Spleen (tissue), 11 donors: Measurements from ENCODE around the gene COL27A1. TPM values are rescaled to one million over a fixed set of nuclear protein-coding genes. Genes with fewer than 3 reads are reported as not detected.

ENCODE experiments used
- DNase-seq: peaks from one replicate; pipeline ENCODE4 v3.0.0-alpha.2; 2020
- H3K27ac ChIP-seq, 8 donors: fragments of 200-600 bp; sonication (generic) in 7 of 8; 1 replicate in 4 of 8; 2 replicates in 4 of 8; pipeline versions ENCODE4 v1.5.0 to v1.8.0; 2016 to 2021; ENCODE audit warnings: inconsistent platforms in 4 of 8, mild to moderate bottlenecking in 4 of 8, moderate library complexity in 1 of 8
- H3K27me3 ChIP-seq, 7 donors: fragments of 200-600 bp; sonication (generic) in 6 of 7; replicated peaks in 1 of 7; 1 replicate in 4 of 7; 2 replicates in 3 of 7; pipeline versions ENCODE4 v1.5.0 to v1.8.0; 2016 to 2021; ENCODE audit warnings: inconsistent platforms in 3 of 7, mild to moderate bottlenecking in 1 of 7
- H3K36me3 ChIP-seq, 6 donors: fragments of 200-600 bp; sonication (generic) in 5 of 6; 1 replicate in 4 of 6; 2 replicates in 2 of 6; pipeline versions ENCODE4 v1.5.0 to v1.8.0; 2016 to 2021; ENCODE audit warnings: inconsistent platforms in 2 of 6
- H3K4me1 ChIP-seq, 6 donors: fragments of 200-600 bp; sonication (generic) in 5 of 6; 1 replicate in 3 of 6; 2 replicates in 3 of 6; pipeline versions ENCODE4 v1.5.0 to v1.8.0; 2016 to 2021; ENCODE audit warnings: inconsistent platforms in 3 of 6
- H3K4me3 ChIP-seq, 8 donors: fragments of 200-600 bp; sonication (generic) in 7 of 8; 1 replicate in 4 of 8; 2 replicates in 4 of 8; pipeline versions ENCODE4 v1.5.0 to v1.8.0; 2016 to 2021; ENCODE audit warnings: inconsistent platforms in 4 of 8, mild to moderate bottlenecking in 4 of 8, moderate library complexity in 2 of 8
- H3K9me3 ChIP-seq, 8 donors: fragments of 200-600 bp; sonication (generic) in 7 of 8; 1 replicate in 4 of 8; 2 replicates in 4 of 8; pipeline versions ENCODE4 v1.5.0 to v1.8.0; 2016 to 2021; ENCODE audit warnings: inconsistent platforms in 4 of 8
- CTCF ChIP-seq, 11 experiments: fragments of 200-600 bp in 7 of 11; fragments of 450-650 bp in 4 of 11; sonication (generic) in 4 of 11; IDR thresholded peaks in 8 of 11; conservative IDR thresholded peaks in 3 of 11; 1 replicate in 7 of 11; 2 replicates in 4 of 11; pipeline versions ENCODE4 v1.4.0 to v1.8.0; 2016 to 2021; ENCODE audit warnings: antibody characterized with exemption in 11 of 11, inconsistent platforms in 4 of 11, mild to moderate bottlenecking in 1 of 11
- POLR2A ChIP-seq, 3 donors: fragments of 450-650 bp; IDR thresholded peaks; one replicate each; pipeline ENCODE4 v1.5.1; 2017; ENCODE audit warnings: antibody characterized with exemption in 3 of 3, mild to moderate bottlenecking in 1 of 3
- POLR2AphosphoS5 ChIP-seq, 3 donors: sonication (generic); formaldehyde crosslinking; IDR thresholded peaks; one replicate each; pipeline ENCODE4 v1.5.1; 2017; ENCODE audit warnings: antibody characterized with exemption in 3 of 3
- WGBS, 5 donors: extraction: QIAGEN DNeasy Blood & Tissue Kit in 3 of 5; methylation state at CpG; one replicate each; pipeline versions ENCODE4 v1.1.5 to v1.1.7; 2013 to 2018; 5-methylcytosine and 5-hydroxymethylcytosine counted together
- intact Hi-C: fragments of 100-400 bp; cut with DNase I; formaldehyde crosslinking; loops from one replicate; pipeline ENCODE4 v1.15.0; 2023; ENCODE audit warnings: low total_unique reads
- polyA plus RNA-seq, 3 donors: library from polyadenylated mRNA; stranded (reverse); fragments of 200-250 nt; gene quantifications; one replicate each; pipeline ENCODE4 v1.2.1, GENCODE V29; 2013
- total RNA-seq, 7 donors: library from RNA; depleted of rRNA in 3 of 7; stranded (reverse); fragments of >200 nt in 3 of 7; fragmentation: NEBNext Ultra II Directional in 4 of 7; extraction: Animal tissue kit (Norgen Biotek cat#: 25700) in 4 of 7; gene quantifications; one replicate each; pipeline versions ENCODE4 v1.1.0 to v1.2.1, GENCODE V29; 2016 to 2021
- donor health status: healthy with polysubstance abuse.
- donor health status: DM: no; HTN: no; CAD: no; lungs with moderate emphysema.
- donor health status: DM: no; HTN: no; CAD: no.
- donor health status: Bipolar disorder and iron deficiency.
- donor health status: healthy.
- donor health status: DM: no; HTN: no; CAD: no.
- donor health status: DM: yes; HTN: yes; CAD: no.

Gene COL27A1
- total and polyA plus RNA-seq, 10 donors, result 2.1 to 23.4 (median 6.1) TPM

GRCh38 chr9:114192539-114192938 is 37.2 kb downstream of the COL27A1 start:
- DNase-seq, result no peak
- 88 to 100% (median 100%) methylated on average over 1 of the region's 1 CpG for WGBS, 5 donors
- H3K4me1 ChIP-seq, result no peaks in the 10 kb centered on the region

GRCh38 chr9:114193090-114193489 is 37.8 kb downstream of the COL27A1 start:
- TF ChIP-seq POLR2AphosphoS5 (IDR thresholded peaks at IDR 0.05) (no peak), CTCF (IDR thresholded peaks at IDR 0.05 in 8 of 11, conservative IDR thresholded peaks at IDR 0.05 in 3 of 11) (no peak), POLR2A (IDR thresholded peaks at IDR 0.05) (no peak)
- no peaks in the 10 kb centered on the region for H3K4me1 ChIP-seq
- intact Hi-C loops, result no loop called here
- 67 to 96% (median 94%) methylated on average over 3 of the region's 3 CpGs for WGBS, 5 donors
- no peaks in the 10 kb centered on the region for H3K27me3 ChIP-seq
- no peak for DNase-seq
- no peaks in the 10 kb centered on the region for H3K36me3 ChIP-seq
- no peak overlapping the region for H3K27ac ChIP-seq
- H3K9me3 ChIP-seq, result peaks cover 0 to 30% (median 20%) of the 10 kb centered on the region in 8 donors
- H3K4me3 ChIP-seq, result no peak overlapping the region

More at GRCh38 chr9:114192539-114192938, 37.2 kb downstream of the COL27A1 start:
- no peak overlapping the region for H3K27ac ChIP-seq
- no peaks in the 10 kb centered on the region for H3K27me3 ChIP-seq
- no peak overlapping the region for H3K4me3 ChIP-seq
- TF ChIP-seq CTCF (IDR thresholded peaks at IDR 0.05 in 8 of 11, conservative IDR thresholded peaks at IDR 0.05 in 3 of 11) (no peak), POLR2A (IDR thresholded peaks at IDR 0.05) (no peak), POLR2AphosphoS5 (IDR thresholded peaks at IDR 0.05) (no peak)
- no peaks in the 10 kb centered on the region for H3K36me3 ChIP-seq
- peaks cover 0 to 30% (median 20%) of the 10 kb centered on the region in 8 donors for H3K9me3 ChIP-seq
- intact Hi-C loops, result no loop called here

- Histone ChIP-seq H3K9me3 (peaks cover 0 to 6% (median 3%) of the 10 kb centered on the region in 8 donors), H3K27ac (no peak overlapping the region), H3K27me3 (no peaks in the 10 kb centered on the region), H3K36me3 (no peaks in the 10 kb centered on the region), H3K4me3 (no peak overlapping the region), H3K4me1 (no peaks in the 10 kb centered on the region)
- WGBS, 5 donors, result 75 to 92% (median 87%) methylated on average over 7 to 8 of the region's 8 CpGs
- intact Hi-C loops, result no loop called here
- no peak for TF ChIP-seq POLR2AphosphoS5 (IDR thresholded peaks at IDR 0.05)
- no peak for TF ChIP-seq CTCF (IDR thresholded peaks at IDR 0.05 in 8 of 11, conservative IDR thresholded peaks at IDR 0.05 in 3 of 11)
- TF ChIP-seq POLR2A (IDR thresholded peaks at IDR 0.05), result no peak
- no peak for DNase-seq
Measured at GRCh38 chr9:114196117-114196516, 40.8 kb downstream of the COL27A1 start.

- WGBS, 5 donors, result 71 to 91% (median 75%) methylated on average over 6 to 8 of the region's 8 CpGs
- no peak overlapping the region for H3K4me3 ChIP-seq
- no peaks in the 10 kb centered on the region for H3K9me3 ChIP-seq
- H3K4me1 ChIP-seq, result no peaks in the 10 kb centered on the region
- no peaks in the 10 kb centered on the region for H3K27me3 ChIP-seq
- TF ChIP-seq POLR2A (IDR thresholded peaks at IDR 0.05) (no peak), POLR2AphosphoS5 (IDR thresholded peaks at IDR 0.05) (no peak), CTCF (IDR thresholded peaks at IDR 0.05 in 8 of 11, conservative IDR thresholded peaks at IDR 0.05 in 3 of 11) (no peak)
- intact Hi-C loops, result no loop called here
- no peak for DNase-seq
- no peaks in the 10 kb centered on the region for H3K36me3 ChIP-seq
- no peak overlapping the region for H3K27ac ChIP-seq
Measured at GRCh38 chr9:114196979-114197622, 41.8 kb downstream of the COL27A1 start.
